ENCODE measurements around the gene HOXB13. TPM values are rescaled to one million over a fixed set of nuclear protein-coding genes. Genes with fewer than 3 reads are reported as not detected.

Gene HOXB13
- total RNA-seq, 2 donors from 2014 or later, result 78.7 to 249 TPM

- WGBS, result 42% methylated on average over 22 of the region's 22 CpGs
- H3K27me3 ChIP-seq (replicated peaks; ENCODE audit: insufficient read depth), result no peaks in the 10 kb centered on the region
Measured at GRCh38 chr17:48753794-48754499, 25.4 kb upstream of the HOXB13 start.

GRCh38 chr17:48752399-48753288 lies 24.1 kb upstream of the HOXB13 start:
- Histone ChIP-seq H3K4me3 (no peak overlapping the region), H3K4me1 (replicated peaks) (peaks cover 26% of the 10 kb centered on the region), H3K36me3 (no peaks in the 10 kb centered on the region), H3K9me3 (no peaks in the 10 kb centered on the region), H3K27me3 (replicated peaks; ENCODE audit: insufficient read depth) (no peaks in the 10 kb centered on the region), H3K27ac (peak overlapping the region; percentile 69 to 97)
- TF ChIP-seq POLR2AphosphoS5 (IDR thresholded peaks at IDR 0.05) (peak; percentile 66), CTCF (IDR thresholded peaks at IDR 0.05) (no peak), POLR2A (IDR thresholded peaks at IDR 0.05) (peak; percentile 47)
- peak; percentile 76 for DNase-seq (ENCODE audit: low spot score)
- WGBS, result 9% methylated on average over 34 of the region's 43 CpGs
- intact Hi-C loops (cut with DNase I), result no loop called here

More at GRCh38 chr17:48753794-48754499, 25.4 kb upstream of the HOXB13 start:
- intact Hi-C loops (cut with DNase I), result no loop called here
- DNase-seq (ENCODE audit: low spot score), result no peak
- H3K4me1 ChIP-seq (replicated peaks), result peaks cover 32% of the 10 kb centered on the region
- H3K27ac ChIP-seq, result peak overlapping the region in 1 of 2 donors; percentile 97
- H3K9me3 ChIP-seq, result no peaks in the 10 kb centered on the region
- no peaks in the 10 kb centered on the region for H3K36me3 ChIP-seq
- H3K4me3 ChIP-seq, result no peak overlapping the region
- TF ChIP-seq POLR2AphosphoS5 (IDR thresholded peaks at IDR 0.05) (no peak), CTCF (IDR thresholded peaks at IDR 0.05) (no peak), POLR2A (IDR thresholded peaks at IDR 0.05) (no peak)

- no peaks in the 10 kb centered on the region for H3K9me3 ChIP-seq
- intact Hi-C loops (cut with DNase I), result no loop called here
- TF ChIP-seq POLR2AphosphoS5 (IDR thresholded peaks at IDR 0.05) (no peak), POLR2A (IDR thresholded peaks at IDR 0.05) (no peak), CTCF (IDR thresholded peaks at IDR 0.05) (no peak)
- 12% methylated on average over 13 of the region's 13 CpGs for WGBS
- DNase-seq (ENCODE audit: low spot score), result no peak
- H3K4me1 ChIP-seq (replicated peaks), result peaks cover 21% of the 10 kb centered on the region
- H3K36me3 ChIP-seq, result no peaks in the 10 kb centered on the region
- H3K27me3 ChIP-seq (replicated peaks; ENCODE audit: insufficient read depth), result no peaks in the 10 kb centered on the region
- no peak overlapping the region for H3K4me3 ChIP-seq
- H3K27ac ChIP-seq, result peak overlapping the region; percentile 69 to 97
Measured at GRCh38 chr17:48751733-48752398, 23.3 kb upstream of the HOXB13 start.

- Histone ChIP-seq H3K4me1 (replicated peaks) (peaks cover 21% of the 10 kb centered on the region), H3K36me3 (no peaks in the 10 kb centered on the region), H3K9me3 (no peaks in the 10 kb centered on the region), H3K27me3 (replicated peaks; ENCODE audit: insufficient read depth) (no peaks in the 10 kb centered on the region), H3K4me3 (no peak overlapping the region), H3K27ac (peak overlapping the region; percentile 69 to 97)
- 2% methylated on average over 3 of the region's 3 CpGs for WGBS
- TF ChIP-seq POLR2AphosphoS5 (IDR thresholded peaks at IDR 0.05), result peak; percentile 69
- TF ChIP-seq CTCF (IDR thresholded peaks at IDR 0.05), result no peak
- peak; percentile 45 for TF ChIP-seq POLR2A (IDR thresholded peaks at IDR 0.05)
- intact Hi-C loops (cut with DNase I), result no loop called here
- no peak for DNase-seq (ENCODE audit: low spot score)
Measured at GRCh38 chr17:48751172-48751571, 22.6 kb upstream of the HOXB13 start.

Data from prostate gland (tissue), 2 donors.